Stimulated activated CD8-positive, alpha-beta memory T cell treated with anti-CD3 and anti-CD28 coated beads, Interleukin-4, amount 100 ng/mL, for 4 hours (primary cell): ENCODE results near the gene SLC2A6.

Source experiments
- DNase-seq, 2 donors: peaks; one replicate each; pipeline ENCODE4 v3.0.0-alpha.2; 2020; ENCODE audit warnings: low read depth in 2 of 2, low spot score in 1 of 2

Gene SLC2A6

DNA sequence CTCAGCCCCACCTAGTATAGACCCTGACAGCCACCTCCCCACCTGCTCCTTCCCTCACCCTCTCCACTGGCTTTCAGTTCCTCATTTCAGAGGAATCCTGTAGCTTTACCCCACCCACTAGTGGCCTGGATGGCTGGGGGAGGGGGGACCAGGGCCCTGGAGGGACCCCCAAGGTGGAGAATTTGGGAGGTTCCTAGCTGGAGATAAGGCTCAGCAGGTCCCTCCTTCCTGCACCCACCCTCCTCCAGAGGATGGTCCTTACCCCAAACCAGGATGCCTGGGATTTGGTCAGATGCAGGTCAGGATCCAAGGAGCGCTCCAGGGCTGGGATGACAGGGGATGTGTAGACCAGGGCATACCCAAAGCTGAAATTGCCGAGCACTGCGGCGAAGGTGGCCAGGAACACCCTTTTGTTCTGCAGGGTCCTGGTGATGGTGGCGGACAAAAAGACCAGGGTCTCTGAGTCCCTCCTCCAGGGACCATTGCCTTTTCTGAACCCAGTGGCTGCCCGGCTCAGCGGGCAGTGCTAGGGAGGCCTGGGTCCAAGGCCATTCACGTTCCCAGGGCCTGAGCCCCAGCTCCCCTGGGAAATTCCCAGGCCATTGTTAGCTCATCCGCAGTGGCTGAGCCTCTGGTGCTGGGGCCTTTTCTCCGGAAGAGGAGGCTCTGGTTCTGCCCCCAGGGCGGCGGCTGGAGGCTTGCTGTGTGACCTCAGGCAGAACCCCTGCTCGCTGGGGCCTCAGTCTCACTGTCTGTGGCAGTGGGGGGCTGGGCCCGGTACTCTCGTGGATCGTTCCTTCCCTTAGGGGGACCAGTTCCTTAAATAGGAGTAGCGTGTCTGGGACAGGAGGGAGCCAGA lies 678 bp downstream of the SLC2A6 start:
- no peak for DNase-seq

DNA sequence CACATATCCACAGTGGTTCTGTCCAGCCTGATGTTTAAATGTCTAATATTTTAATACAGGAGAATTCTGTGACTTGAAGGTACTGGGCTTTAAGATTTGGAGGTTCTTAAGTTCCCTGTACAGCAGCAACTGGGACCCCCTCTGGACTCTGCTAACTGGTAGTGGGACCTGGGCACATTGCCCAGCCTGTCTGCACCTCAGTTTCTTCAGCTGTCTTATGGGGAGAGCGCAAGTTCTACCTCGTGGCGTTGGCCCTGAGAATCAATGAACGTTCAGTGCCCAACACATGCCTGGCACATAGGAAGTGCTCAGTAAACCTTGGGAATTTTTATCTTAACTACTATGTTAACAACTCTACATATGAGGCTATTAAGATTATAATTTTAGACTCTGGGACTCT lies 1.4 kb downstream of the SLC2A6 start:
- DNase-seq, result no peak

DNA sequence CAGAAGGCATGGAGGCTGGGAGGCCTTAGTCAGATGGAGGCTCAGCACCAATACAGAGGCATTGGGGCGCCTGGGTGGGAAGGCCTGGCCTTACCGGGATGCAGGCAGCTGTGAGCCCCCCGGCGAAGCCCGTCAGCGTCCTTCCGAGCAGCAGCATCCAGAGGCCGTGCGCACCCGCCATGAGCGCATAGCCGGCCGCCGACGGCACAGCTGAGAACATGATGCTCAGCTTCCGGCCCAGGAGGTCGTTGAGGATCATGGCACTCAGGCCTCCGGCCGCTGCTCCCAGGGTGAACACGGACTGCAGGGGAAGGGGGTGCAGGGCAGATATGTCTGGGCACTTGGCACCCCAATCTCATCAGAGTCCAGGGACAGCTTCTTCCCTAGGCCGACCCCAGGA lies 2.0 kb downstream of the SLC2A6 start:
- DNase-seq, result no peak

DNA sequence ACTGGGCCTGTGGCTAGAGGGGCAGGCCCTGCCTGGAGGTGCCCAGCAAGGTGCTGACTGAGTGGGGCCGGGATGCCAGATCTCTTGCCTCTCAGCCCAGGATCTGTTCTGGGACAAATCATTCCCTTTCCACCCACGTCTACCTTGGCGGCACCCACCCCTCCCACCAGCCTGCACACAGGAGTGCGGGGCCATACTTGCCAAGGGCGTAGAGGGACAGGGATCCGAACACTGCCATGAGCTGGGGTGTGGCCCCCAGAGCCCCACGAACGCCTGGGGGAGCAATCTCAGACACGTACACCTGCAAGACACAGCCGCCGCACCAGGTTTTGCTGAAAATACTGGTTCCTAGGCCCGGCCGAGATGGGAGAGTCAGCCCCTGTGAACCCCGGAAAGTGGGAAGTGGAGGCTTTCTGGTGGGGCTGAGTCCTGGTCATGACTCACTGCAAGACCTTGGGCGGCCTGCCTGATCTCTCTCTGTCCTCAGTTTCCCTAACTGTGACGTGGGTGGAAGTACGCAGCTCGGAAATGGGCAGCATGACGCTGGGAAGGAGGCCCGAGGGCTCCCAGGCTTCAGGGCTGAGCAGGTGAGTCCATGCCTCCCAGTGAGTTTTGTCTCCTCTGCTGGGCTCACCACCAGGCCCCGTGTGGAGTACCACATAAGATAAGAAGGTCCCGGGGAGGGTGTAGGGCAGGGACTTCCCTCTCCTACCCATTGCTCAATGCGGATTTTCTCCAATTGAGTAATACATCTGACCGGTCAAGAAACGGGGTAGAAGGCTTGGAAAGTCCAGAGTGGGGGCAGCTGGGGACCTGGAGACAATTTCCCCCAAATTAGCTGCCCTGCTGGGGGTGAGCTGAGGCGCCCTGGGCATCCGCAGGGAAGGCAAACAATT lies 2.6 kb downstream of the SLC2A6 start:
- DNase-seq, result no peak

DNA sequence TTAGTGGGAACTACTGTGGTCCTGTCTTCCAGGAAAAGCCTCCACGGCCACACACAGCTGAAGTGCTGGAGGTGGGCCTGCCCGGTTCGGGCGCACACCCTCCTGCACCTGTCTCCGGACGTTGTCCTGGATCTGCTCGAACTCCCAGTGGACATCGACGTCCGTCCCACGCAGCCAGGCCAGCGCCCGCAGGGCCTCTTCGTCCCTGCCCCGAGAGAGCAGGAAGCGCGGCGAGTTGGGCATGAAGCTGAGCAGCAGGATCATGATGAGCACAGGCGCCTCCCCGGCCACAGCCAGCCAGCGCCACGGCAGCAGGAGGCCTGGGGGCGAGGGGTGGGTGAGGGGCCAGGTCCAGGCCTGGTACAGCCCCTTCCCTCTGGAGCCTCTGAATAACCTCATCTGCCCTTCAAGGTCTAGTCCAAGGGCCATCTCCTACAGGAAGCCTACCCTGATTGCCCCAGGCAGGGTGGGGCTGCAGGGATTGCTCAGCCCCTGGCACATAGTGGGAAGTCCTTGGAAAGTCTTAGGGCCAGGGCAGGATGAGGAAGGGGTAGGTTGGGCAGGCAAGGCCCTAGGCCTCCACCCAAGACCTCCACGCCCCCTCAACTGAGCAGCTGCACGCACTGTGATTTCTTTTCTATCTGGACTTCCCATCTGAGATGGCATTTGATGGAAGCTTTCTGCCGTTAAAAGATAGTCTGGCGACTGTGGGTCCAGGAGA lies 3.4 kb downstream of the SLC2A6 start:
- no peak for DNase-seq

DNA sequence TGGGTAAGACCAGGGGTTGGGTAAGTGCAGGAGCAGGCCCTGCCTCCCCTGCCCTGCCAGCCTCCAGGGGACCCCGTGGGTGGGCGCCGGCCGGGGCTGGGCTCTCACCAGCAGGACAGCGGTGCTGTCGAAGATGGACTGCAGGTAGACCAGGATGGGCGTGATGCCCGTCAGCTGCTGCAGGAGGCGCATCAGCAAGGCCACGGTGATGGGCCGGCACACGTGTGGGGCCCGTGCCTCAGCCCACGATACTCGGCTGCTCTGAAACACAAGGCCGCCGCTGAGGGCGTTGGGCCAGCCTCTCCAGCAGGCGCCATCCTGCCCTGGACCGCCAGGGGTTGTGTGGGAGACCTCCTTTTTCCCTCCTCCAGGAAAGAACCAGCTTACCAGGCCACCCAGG lies 4.0 kb downstream of the SLC2A6 start:
- DNase-seq, result no peak

DNA sequence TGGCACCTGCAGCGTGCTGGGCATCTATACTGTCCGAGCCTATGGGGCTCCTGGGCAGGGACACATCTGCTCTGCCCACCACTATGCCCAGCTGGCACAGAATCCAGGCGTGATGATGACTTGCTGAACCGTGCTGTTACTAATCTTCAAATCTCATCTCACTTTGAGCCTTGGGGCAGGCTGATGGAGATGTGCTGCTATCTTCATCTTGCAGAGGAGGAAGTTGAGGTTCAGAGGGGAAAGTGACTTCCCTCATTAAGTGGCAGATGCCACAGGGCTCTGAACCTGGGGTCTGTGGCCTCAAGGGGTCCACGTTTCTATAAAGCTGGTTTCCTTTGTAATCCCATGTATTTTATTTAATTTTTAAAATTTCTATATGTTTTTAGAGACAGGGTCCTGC lies 4.7 kb downstream of the SLC2A6 start:
- DNase-seq, result no peak

DNA sequence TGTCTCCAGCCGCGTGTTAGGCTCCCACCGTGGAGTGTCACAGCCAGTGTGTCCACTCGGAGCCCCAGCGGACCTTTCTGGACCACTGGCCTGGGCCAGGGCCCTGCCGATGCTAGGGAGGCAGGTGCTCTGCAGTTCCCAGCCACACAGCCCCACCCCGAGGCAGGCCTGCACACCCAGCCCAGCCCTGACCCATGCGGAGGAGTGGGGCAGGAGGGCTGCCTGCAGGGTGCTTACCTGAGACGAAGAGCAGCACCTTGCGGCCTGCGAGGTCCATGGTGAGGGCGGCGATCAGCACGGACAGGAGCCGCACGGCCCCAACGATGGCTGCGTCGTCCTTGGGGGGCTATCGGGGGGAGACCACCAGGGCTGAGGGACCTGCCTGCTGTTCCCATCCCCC lies 5.2 kb downstream of the SLC2A6 start:
- DNase-seq, result no peak

DNA sequence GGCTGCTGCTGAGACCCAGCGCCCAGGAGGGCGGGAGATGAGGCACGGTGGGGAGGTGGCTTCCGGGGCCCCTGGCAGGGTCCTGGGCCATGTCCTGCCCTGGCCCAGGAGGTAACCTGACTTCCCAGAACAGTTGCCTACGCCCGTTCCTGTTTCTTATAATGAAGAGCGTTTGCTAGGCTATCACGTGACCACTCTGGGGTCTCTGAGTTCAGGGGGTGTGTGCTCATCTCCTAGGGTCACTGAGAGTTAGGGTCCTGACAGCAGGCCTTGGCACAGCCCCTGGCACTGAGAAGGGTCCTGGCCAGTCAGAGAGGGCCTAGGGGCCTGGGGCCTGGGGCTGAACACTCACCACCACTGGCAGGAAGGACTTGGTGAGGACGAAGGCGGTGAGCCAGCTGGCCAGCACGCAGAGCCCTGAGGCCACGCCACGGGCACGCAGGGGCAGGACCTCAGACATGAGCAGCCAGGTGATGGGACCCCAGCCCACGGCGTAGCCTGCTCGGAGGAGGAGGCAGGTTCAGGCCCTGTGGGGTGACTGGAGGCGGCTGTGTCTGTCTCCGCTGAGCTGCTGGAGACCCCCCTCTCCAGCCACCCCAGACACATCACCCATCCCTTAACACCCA lies 6.0 kb downstream of the SLC2A6 start:
- DNase-seq, result no peak

DNA sequence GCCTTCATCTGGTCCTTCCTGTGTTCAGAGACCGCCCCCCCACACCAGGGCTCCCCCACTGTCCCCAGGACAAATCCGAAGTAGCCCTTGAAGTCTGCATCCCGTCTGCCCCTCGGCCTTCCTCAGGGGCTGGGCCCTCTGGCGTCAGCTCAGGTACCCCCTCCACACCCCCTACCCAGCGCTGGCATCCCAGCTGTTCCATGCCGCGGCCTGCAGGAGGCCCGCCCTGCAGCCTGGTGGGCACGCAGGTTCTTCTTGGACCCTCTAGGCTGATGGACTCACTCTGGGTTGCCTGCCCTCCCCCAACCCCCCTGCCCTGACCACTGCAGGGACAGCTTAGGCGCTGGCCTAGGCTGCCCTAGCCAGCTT lies 6.6 kb downstream of the SLC2A6 start:
- no peak for DNase-seq

DNA sequence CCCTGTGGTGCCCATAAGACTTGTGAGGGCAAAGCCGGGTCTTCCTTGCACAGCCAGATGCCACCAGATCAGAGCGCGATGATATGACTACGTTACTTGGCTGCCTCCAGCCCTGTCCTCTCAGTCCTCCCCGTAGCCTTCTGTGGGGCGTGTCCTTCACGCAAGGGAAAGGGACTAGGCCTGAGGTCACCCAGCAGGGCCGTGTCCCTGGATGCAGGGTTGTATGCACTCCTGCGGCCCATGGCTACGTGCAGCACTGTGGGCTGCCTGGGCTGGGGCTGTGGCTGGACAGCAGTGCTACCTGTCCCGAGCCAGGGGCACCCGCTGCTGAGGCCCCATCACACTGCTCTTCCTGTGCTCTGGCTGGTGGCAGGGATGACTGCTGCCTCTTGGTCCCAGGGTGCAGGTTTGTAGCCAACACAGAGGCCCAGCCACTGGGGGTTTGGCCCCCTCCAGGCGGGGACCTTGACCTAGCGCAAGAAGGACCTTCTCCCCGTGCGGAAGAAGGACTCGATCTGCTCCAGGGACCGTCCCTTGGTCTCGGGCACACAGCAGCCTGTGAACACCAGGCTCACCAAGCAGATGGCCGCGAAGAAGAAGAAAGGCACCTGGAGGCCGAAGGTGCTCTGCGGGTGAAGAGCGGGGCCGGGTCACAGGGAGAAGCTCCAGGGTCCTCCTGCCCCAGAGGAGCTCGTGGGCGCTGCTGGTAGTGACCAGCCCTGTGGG lies 7.2 kb downstream of the SLC2A6 start:
- no peak for DNase-seq

DNA sequence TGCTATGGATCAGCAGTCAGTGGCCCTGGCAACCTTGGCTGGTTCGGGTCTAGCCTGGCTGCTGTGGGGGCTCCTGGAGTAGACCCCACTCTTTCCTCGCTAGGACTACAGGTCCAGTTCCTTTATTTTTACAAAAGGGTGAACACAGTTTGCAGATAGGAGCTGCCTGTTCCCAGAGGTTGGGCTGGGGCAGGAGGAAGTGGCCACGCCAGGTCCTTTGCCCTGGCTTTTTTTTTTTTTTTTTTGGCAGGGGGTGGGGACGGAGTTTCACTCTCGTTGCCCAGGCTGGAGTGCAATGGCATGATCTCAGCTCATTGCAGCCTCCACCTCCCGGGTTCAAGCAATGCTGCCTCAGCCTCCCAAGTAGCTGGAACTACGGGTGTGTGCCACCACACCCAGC lies 7.9 kb downstream of the SLC2A6 start:
- no peak for DNase-seq

DNA sequence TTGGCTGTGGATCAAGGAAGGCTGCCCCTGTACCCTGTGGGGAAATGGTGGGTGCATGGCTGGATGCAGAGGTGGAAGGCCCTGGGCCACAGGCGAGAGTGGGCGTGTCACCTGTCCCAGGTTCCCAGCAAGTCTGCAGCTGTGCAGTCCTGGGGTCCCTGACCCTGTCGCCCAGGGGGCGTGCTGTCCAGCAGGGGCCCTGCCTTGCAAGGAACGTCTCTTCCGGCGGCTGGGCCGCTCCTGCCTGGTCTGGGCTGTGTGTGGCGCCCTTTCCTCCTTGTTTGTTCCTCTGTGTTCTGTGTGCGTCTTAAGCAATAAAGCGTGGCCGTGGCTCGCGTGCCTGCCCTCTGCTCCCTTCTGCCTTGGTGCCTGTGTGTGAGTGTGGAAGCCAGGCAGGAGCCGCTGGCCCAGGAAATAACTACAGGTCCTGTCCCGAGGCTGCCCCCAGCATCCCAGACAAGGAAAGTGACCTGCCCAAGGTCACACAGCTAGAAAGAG lies 8.4 kb downstream of the SLC2A6 start:
- no peak for DNase-seq

DNA sequence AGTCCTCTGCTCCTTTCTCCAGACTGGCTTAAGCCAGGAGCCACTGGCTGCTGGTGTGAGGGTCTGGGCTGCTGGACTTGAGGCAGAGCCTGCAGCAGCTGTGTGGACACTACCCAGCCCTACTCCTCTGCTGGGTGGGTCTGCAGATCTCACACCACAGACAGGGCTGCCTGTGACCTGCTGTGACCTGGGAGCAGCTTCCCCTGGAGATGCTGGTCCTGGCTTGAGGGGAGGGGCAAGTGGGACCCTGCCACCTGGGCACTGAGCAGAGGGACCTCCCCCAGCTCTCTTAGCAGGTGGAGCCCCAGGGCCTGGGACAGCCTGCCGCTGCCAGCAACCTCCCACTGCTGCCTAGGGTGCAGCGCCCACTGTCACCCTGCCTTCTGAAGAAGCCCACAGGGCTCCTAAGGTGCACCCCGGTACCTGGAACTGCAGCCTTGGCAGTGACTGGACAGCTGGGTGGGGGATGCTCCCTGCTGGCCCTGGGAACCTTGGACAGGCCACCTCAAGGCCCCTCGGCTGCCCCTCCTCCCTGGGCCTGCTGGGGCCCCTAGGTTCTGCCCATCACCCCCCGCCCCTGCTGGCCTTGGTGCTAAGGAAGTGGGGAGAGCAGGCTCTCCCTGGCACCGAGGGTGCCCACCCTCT lies 10.0 kb downstream of the SLC2A6 start:
- DNase-seq, result no peak

DNA sequence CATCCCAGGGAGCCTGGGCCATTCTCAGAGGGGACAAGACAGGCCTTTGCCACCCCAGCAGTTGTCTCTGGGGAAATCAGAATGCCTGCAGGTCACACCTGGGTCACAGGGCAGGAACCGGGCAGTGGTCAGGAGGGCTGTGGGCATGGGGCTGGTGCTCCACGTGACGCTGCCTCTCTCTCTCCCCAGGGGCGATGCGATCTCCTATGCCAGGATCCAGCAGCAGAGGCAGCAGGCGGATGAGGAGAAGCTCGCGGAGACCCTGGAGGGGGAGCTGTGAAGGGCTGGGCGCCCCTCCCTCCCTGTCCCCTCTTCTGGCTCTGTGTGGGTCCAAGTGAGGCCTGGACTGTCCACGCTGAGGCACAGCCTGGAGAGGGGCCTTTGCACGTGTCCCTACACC lies 10.5 kb downstream of the SLC2A6 start:
- no peak for DNase-seq

DNA sequence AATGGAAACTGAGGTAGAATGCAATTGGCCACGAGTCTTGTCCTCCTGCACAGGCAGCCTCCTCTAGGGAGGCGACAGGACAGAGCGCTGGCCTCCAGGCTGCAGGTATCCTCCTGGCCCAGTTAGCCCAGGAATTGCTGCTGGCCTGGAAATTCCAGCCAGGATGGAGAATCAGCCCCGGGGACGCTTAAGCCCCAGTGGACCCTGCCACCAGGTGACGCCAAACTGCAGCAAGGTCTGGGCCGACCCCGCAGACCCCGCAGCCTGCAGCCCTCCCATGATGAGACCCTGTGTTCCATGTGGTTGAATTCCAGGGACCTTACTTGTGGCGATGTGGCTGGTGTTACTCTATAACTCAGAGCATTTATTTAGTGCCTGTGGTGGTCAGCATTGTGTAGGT lies 11.8 kb downstream of the SLC2A6 start:
- DNase-seq, result no peak

DNA sequence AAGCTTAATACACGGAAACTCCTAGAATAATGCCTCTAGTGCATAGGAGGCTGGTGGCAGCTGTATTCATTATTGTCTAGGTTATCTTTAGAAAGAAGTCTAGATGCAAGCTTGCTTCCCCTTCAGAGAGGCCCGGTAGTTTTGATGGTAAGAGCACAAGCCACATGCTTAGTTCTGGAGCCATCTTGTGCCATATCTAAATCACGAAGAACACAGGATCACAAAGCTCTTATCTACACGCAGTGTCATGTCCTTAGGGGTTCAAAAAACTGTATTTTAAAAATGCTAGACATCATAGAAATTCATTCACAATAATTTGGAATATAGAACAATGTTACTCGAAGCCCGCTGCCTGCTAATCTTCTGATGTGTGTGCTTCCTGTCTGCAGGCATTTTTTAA lies 12.9 kb downstream of the SLC2A6 start:
- no peak for DNase-seq

DNA sequence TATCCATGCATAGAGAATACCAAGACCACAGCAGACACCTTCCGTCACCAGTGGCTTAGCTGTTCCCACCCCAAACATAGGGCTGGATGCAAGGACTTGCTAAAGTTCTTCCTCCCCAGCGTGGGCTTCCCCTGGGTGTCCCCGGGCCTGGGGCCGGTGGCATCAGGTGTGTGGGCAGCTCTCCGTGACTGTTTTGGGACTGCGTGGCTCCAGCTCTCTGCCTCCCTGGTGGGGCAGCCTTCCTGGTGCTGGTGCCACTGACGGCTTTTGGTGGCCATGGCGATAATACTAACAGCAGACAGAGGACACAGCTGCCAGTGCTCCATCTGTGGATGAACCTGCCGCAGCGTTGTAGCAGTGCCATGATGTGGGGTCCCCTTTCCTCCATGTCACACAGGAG lies 14.3 kb downstream of the SLC2A6 start:
- no peak for DNase-seq

DNA sequence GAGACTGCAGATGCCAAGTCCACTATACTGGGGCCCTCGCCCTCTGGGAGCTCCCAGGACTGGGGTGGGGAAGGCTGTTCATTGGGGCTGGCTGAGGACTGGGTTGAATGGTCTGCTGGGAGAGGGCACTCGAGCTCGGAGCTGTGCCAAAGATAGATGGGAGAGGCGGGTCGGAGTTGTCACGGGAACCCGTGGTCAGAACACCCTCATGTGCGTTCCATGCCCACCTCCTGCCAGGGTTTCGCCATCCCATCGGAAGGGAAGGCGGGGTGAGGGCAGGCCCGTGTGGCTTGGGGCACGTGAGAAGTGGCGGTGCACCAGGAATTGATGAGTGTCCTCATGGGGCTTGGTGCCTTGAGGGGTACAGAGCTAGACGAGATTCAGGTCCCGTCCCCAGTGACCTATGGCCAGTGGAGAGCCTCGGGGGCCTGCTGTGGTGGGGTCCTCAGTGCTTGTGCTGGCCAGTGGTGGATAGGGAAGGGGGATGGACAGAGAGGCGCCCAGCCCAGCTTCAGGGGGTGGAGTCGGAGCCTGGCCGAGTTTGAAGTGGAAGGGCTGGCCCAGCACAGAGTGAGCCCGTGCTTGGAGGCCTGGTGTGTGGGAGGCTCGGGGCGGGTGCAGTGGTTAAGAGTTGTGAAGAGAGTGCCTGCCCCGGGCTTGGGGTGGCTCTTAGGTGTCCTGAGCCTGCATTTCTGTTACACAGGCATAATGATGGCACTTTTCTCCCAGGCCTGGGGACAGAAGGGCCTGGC lies 14.9 kb downstream of the SLC2A6 start:
- DNase-seq, result no peak
